Retinal pigment epithelial cell (primary cell): ENCODE measurements around the gene DNM2.

ENCODE experiments used
- DNase-seq: peaks from one replicate; pipeline ENCODE4 v3.0.0-alpha.2; 2010; ENCODE audit warnings: low read depth
- H3K4me3 ChIP-seq: 2 replicates; pipeline ENCODE4 v1.5.1; 2011; ENCODE audit warnings: mild to moderate bottlenecking, low read length, control low read depth, moderate library complexity
- TF ChIP-seq, protein P1 (sequence below): conservative IDR thresholded peaks from 2 replicates; pipeline ENCODE4 v1.5.1; 2011; ENCODE audit warnings: low read depth, low read length, control low read depth, inconsistent platforms

DNM2 gene

DNA sequence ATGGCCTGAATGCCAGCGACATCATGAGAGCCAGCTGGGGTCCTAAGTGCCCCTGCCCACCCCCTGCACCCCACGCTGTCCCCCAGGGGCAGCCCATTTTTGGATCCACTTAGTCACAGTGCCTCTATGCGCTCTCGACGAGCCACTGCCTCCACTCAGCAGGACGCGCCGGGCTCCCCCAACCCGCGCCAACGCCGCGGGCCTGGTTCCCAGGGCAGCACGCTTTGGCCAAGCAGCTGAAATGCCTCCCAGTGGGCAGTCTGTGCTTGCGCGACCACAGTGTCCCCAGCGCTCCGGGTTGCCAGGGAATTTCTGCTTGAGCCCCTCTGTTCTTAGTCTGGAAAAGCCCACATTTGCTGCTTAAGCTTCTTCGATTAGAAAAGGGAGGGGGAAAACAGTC, 78.8 kb downstream of the DNM2 start:
- no peak overlapping the region for H3K4me3 ChIP-seq
- TF ChIP-seq, protein P1, sequence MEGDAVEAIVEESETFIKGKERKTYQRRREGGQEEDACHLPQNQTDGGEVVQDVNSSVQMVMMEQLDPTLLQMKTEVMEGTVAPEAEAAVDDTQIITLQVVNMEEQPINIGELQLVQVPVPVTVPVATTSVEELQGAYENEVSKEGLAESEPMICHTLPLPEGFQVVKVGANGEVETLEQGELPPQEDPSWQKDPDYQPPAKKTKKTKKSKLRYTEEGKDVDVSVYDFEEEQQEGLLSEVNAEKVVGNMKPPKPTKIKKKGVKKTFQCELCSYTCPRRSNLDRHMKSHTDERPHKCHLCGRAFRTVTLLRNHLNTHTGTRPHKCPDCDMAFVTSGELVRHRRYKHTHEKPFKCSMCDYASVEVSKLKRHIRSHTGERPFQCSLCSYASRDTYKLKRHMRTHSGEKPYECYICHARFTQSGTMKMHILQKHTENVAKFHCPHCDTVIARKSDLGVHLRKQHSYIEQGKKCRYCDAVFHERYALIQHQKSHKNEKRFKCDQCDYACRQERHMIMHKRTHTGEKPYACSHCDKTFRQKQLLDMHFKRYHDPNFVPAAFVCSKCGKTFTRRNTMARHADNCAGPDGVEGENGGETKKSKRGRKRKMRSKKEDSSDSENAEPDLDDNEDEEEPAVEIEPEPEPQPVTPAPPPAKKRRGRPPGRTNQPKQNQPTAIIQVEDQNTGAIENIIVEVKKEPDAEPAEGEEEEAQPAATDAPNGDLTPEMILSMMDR = no peak
- DNase-seq = no peak

DNA sequence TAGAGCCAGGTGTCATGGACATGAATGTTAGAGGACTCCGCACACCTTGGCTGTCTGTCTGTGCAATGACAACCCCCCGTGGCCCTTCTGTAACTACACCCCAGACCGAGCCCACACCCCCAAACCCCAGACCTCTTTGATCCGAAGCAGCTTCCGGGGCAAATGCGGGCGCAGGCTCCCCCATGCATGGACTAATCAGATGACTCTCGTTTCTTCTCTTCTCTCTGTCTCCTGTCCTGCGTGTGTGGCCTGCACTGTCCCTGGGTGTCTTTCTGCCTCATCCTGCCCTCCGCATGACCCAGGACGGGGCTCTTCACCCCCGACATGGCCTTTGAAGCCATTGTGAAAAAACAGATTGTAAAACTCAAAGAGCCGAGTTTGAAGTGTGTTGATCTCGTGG, 79.2 kb downstream of the DNM2 start:
- no peak overlapping the region for H3K4me3 ChIP-seq
- DNase-seq = no peak

DNA sequence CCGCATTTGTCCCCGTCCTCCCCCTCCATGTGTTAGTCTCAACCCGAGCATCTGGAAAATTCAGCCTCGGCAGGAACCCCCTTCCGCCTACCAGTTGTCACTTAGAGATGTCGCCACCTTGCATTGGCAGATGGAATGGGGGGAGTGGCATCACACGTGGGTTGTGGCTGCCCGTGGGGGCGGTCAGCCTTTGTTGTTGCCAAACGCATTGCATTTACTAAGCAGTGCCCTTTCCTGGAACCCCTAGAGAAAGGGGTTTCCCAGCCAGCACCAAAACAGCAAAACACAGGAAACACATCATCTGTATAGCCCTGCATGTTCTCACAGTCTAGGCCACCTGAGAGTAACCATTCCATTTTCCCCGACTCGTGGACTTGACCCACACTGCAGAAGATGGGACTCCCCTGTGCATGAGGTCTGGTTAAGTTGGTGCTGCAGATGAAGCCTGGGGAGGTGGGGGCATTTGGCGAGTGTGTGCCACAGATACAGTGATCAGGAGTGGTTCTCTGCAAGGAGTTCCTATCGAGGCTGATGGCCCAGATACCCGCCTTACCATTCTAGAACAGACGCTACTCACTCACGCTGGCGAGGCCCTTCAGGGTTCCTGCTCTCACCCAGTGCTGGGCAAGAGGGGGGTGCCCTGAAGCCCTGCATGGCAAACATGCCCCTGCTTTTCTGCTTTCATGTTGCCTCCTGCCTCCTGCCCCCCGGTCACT, 79.8 kb downstream of the DNM2 start:
- no peak overlapping the region for H3K4me3 ChIP-seq
- no peak for DNase-seq
- TF ChIP-seq, protein P1 = no peak

More for the DNA sequence above, 79.2 kb downstream of the DNM2 start:
- TF ChIP-seq, protein P1 = no peak

DNA sequence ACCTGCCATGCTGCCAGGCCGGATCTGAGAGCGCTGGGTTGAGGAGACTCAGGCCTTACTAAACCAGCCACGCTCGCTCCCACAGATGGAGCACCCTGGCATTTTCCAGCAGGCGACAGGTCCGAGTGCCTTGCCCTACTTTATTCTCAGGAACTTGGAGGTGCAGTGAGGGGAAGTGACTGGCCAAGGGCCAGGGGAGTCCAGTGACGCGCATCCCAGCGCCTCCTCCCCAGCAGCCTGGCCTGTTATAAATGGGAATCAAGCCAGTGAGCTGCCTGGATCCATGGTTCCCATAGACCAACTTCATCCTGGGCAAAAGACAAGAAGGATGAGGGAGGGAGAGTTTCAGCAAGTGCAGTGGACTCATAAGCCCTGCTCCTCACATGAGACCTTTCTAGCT, 82.6 kb downstream of the DNM2 start:
- no peak overlapping the region for H3K4me3 ChIP-seq
- no peak for DNase-seq
- TF ChIP-seq, protein P1 = no peak

DNA sequence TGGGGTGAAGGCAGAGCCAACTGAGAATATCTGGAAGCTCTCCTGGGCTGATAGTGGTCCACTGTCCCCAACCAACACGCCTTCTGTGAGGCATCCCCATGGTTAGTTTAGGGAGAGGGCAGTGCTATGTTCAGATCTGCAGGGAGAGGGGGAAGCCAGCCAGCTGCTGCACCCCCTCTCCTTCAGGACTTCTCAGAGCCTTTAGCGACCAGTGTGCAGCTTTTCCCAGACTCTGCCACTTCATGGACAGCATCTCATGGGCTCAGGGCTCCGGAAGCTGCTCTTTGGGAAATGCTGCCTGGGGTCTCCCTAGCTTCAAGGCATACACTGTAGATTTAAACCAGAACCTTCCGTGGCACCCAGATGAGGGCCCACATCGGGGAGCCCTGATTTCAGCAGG, 84.6 kb downstream of the DNM2 start:
- TF ChIP-seq, protein P1 = no peak
- no peak overlapping the region for H3K4me3 ChIP-seq
- DNase-seq = no peak

DNA sequence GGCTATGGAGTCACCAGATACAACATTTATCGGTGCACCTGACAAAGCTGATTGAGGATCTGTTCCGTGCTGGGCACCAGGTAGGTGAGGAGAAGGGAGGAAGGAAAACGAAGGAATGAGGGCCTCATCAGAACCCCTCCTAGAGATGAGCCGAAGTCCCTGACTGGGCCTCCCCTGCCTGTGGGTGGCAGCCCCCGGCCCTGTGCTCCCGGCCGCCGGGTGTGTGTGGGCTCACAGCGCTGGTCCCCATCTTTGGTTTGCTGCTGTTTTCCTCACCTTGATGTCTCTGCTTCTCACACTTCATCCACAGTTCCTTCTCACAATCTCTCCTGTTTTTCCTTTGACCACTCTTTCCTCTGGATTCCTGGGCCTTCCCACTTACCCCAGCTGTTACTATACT, 85.4 kb downstream of the DNM2 start:
- DNase-seq = no peak
- H3K4me3 ChIP-seq = no peak overlapping the region
- TF ChIP-seq, protein P1 = no peak

DNA sequence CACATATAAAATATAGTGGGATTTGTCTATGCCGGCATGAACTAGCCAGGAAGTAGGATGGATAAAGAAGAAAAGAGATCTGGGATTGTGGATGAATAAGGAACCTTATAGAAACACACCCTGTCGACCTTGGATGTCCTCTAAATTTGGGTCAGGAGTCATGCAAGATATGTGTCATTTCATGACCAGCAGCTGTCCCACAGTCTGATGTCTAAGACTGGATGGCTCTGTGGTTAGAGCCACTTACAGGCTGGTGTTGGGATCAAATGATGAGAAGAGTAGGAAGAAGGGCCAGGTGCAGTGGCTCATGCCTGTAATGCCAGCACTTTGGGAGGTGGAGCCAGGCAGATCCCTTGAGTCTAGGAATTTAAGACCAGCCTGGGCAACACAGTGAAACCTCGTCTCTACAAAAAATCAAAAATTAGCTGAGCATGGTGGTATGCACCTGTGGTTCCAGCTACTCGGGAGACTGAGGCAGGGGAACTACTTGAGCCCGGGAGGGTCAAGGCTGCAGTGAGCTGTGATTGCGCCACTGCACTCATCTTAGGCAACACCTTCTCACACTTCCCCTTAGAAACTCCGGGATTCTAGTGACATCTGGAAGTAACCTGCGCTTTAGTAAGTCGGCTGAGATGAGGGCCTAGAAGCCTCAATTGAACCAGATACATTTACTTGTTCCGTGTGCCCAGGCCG, 87.3 kb downstream of the DNM2 start:
- no peak overlapping the region for H3K4me3 ChIP-seq
- DNase-seq = no peak
- TF ChIP-seq, protein P1 = no peak
